ENCODE measurements around the gene TARBP1.

The TARBP1 gene

DNA sequence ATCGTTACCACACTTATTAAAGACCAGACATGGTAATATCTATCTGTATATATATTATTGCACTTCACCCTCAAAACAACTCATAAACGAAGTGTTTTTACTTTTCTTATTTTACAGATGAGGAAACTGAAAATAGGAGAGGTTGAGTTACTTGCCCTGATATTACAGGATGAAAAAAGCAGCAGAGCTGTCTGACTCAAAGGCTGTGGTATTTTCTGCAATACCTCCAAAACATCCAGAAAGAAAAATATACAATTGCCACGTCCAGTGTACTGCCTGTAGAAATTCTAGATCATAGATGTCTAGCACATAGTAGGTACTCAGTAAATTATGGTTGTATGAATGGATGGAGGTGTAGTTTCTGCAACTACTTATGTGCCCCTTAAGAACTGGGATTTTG is 5.2 kb upstream of the TARBP1 start:
- DNase-seq (ENCODE audit: low spot score): peak; percentile 33

DNA sequence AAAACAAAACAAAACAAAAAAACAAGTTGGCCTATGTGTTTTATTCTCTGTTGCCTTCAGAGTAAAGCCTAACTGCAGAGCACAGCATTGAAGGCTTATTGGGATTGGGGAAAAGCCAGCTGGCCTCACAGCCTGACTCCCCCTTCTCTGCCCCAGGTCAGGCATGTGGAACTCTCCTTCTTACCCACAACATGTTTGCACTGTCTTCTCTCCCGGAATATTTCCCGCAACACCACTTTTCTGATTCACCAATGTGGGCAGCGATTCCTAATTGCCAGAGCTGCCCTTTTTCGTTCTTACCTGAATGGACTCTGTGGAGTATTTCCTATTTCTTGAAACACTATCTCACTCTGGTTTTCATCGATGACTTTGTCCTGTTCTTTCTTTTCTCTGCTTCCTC is 2.8 kb upstream of the TARBP1 start:
- no peak for DNase-seq (ENCODE audit: low spot score)

DNA sequence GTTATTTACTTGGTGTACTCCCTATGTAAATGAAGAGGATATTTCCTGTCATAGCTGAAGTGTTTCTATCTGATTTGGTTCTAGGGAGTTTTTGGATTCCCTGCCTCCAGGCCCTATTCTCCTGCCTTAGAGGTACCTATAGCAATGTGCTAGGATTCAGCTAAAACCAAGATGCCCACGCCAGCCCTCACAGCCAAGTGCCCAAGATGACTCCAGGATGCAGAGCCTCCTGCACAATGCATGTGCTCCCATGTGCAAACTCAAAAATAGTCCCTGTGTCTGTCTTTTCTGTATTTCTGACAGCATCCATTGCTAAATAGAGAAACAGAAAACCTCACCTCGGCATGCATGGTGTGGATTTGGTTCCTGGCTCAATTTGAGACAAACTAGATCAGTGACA is 887 bp upstream of the TARBP1 start:
- no peak for DNase-seq (ENCODE audit: low spot score)

DNA sequence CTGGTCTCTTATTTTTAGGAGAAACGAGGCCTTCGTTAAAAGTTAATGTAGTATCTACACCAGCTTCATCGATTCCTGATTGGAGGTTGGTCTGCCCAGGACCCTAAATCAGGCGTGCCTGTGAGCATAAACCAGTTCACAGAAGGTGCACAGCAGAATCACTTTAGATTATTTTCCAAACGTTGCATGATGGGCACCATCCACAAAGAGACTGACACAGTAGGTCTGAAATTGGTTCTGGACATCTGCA is 256 bp upstream of the TARBP1 start:
- no peak for DNase-seq (ENCODE audit: low spot score)

DNA sequence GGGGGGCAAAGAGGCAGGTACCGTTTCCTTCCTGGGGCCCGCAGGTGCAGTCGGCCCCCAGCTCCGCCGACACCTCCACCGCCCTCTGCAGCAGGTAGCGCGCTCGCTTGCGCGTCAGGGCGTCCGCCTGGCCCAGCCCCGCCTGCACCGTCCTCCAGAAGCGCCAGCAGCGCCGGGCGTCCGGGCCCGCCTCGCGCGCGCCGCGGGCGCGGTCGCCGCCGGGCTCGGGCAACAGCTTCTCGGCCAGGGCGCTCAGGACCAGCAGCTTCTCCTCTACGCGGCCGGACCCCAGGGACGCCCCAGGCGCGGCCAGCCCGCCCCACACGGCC is 863 bp downstream of the TARBP1 start:
- DNase-seq (ENCODE audit: low spot score): peak; percentile 66

DNA sequence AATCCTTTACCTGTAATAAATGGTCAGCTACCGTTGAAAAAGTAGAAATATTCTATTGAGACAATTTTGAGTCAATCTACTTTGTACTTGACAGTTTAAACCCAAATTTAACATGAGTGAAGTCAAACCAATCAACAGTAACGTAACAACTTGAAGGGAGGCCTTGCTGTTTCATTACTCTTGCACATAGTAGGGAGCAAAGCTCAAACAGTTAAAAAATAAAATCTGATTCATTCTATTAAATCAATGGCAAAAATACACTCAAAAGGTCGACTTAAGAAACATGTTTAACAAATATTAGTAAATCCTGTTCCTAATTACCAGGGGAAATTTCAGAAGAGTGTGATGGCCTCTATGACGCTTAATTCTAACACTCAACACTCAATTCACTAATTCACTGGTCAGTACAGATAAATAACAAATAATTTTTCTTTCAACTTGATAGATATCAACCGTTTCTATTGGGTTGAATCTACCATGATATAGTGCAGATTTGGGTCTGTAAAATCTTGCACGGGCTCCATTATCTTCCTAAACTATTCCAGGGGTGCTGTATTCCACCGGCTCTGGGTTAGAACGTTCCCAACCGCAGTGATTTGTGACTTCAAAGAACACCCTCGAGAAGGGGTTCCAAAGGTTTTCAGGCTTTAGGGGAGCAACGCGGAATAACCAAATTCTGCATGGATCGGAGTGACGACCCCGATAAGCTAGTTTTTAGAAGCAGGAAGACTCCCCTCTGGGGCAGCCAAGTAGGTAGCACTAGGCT is 1.4 kb downstream of the TARBP1 start:
- DNase-seq (ENCODE audit: low spot score): no peak

DNA sequence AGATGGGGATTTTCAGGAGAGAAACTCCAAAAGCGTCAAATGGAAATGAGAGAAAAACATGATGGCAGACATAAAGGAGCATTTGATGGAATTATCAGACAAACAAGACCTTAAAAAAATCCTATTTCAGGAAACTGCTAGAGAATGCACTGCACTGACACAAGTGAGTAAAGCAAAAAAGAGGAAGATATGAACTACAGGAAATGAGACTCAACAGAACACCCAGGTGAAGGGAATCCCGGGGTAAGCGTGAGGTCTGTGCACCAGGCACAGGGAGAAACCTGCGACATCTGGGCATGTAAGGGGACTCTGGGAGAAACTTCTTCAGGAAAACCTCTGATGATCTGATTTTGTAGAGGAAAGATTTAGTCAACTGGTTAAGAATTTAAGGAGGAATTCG is 2.8 kb downstream of the TARBP1 start:
- no peak for DNase-seq (ENCODE audit: low spot score)

DNA sequence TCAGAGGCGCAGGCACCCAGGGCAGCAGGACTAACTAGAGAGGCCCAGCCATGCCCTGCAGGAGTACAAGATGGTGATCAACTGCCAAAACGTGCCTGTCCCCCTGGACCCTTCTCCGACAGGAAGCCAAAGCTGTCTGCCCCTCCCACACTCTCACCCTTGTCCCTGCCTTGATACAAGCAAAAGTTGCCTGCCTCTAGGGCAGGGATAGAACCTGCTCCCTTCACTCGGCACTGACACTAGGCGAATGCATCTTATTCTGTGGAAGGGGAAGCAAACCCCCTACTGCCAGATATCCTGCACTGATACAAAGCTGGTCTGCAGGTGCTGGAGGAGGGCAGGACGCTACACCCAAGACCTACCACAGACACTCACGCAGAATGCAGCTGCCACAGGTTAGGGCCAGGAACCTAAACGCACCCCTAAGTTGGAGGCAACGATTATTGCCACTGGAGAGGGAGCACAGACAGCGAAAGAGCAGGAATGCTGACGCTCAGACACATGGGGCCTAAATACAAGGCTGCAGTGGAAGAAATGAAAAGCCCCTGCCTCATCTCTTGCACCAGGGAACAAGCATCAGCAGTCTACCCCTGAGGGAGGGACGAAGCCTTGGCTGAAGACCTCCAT is 3.7 kb downstream of the TARBP1 start:
- DNase-seq (ENCODE audit: low spot score): no peak

DNA sequence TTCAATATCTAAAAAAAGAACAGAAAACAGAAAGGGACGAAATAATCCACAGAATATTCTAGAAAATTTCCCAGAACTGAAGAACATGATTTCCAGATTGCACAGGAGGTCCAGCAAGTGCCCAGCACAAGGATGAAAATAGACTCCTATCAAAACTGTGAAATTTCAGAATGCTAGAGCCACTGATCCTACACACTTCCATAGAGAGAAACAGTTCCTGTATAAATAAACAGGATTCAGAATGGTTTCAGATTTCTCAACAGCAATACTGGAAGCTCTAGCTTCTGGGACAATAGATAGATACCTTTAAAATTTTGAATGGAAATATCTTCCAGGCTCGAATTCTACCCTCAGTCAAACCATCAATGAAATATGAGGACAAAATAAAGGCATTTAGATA is 4.6 kb downstream of the TARBP1 start:
- DNase-seq (ENCODE audit: low spot score): no peak

DNA sequence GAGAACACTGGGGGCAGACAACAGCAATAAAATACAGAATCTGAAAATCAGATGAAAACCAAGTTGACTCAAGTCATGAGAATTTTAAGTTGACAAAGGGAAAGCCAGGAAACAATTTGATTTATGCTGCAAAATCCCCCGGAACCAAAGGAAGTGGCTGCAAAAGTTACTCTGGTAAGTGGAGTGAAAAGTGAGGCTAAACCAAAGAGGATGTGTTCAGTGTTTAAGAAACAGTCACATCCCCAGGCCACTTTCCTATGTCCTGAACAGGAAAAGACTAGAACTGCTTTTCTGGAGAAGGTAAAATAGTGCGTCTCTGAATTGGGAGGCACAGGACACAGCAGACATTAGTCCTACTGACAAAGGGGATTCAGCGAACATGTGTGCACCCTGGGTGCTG is 5.9 kb downstream of the TARBP1 start:
- DNase-seq (ENCODE audit: low spot score): no peak

DNA sequence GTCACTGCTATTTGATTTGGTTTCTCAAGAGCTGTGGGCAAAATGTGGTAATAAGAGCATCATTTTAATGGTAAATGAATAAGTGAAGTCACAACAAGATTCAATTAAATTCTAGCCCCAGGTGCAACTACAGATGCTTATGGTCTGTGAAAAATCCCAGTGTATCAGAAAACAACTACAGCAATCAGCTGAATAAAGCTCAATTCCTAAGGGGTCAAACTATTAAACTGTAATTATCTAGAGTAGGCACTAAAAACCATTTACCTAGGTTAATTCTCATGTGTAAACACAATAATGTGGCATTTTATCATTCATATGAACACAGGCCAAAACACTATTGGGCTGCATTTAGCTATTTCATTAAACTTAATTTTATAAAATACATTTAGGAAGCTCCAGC is 9.6 kb downstream of the TARBP1 start:
- DNase-seq (ENCODE audit: low spot score): no peak

DNA sequence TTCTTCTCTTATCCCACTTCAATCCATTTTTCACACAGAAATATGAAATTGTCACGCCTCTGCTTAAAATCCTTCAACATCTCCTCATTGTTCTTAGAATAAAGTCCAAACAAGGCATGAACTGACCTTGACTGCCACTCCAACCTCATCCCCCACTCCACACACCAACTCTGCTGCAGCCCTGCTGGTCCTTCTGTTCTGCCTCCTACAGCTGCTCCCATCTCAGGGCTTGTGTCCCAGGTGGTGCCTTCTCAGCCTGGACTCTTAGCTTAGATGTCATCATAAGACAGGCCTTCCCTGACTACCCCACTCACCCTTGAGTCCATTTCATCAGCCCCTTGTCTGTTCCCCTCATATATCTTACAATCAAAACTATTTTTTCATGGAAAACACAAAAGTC is 10.4 kb downstream of the TARBP1 start:
- no peak for DNase-seq (ENCODE audit: low spot score)

DNA sequence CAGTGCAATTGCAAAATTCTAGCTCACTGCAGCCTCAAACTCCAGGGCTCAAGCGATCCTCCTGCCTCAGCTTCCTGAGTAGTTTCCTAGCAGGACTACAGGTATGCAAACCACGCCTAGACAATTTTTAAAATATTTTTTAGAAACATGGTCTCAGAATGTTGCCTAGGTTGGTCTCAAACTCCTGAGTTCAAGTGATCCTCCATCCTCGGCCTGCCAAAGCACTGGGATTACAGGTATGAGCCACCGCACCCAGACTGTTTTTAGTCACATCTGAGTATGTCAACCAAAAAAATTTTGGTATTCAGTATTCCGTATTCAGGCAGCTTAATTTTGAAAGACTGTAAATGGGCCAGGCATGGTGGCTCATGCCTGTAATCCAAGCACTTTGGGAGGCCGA is 11.2 kb downstream of the TARBP1 start:
- DNase-seq (ENCODE audit: low spot score): no peak

DNA sequence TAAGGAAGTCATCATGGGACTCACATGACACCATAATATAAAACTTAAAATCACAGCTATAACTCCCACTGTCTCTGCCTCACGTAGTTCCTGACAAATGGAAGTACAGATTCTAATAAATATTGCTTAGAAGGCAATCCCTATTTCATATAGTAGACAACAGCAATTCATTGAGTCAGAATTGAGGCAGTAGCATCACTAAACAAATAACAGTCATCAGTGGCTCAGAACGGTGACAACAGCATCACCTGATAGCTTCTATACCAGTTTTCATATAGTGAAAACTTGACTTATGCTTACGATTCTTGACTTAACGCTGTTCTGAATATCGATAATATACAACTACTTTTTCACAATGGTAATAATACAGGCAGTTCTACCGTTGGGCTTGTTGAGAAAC is 12.0 kb downstream of the TARBP1 start:
- DNase-seq (ENCODE audit: low spot score): no peak

DNA sequence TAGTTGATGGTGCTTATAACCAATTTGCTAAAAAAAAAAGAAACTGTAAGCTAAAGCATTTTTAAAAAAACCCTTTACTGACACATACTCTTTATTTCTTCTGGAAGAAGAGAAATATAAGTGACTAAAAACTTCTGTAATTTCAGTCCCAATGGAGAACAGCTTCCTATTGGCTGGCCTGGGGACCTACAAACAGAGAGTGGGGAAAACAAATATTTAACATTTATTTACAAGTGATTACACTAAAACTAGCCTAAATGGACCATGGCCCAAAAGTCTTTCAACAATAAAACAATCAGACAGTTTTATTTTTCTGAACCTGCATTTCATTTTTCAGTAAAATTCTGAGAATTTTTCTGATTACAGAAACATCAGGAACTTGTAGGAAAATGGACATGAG is 15.2 kb downstream of the TARBP1 start:
- DNase-seq (ENCODE audit: low spot score): no peak

DNA sequence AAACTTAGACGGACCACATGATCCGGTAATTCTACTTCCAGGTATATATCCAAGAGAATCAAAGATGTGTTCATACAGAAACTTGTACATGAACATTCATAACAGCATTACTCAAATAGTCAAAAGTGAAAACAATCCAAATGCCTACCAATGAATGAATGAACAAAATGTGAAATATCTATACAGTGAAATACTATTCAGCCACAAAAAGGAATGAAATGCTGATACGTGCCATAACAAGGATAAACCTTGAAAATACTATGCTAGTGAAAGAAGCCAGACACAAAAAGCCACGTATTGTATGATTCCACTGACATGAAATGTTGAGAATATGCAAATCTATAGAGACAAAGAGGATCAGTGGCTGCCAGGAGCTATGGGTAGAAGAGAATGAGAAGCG is 18.3 kb downstream of the TARBP1 start:
- DNase-seq (ENCODE audit: low spot score): no peak

DNA sequence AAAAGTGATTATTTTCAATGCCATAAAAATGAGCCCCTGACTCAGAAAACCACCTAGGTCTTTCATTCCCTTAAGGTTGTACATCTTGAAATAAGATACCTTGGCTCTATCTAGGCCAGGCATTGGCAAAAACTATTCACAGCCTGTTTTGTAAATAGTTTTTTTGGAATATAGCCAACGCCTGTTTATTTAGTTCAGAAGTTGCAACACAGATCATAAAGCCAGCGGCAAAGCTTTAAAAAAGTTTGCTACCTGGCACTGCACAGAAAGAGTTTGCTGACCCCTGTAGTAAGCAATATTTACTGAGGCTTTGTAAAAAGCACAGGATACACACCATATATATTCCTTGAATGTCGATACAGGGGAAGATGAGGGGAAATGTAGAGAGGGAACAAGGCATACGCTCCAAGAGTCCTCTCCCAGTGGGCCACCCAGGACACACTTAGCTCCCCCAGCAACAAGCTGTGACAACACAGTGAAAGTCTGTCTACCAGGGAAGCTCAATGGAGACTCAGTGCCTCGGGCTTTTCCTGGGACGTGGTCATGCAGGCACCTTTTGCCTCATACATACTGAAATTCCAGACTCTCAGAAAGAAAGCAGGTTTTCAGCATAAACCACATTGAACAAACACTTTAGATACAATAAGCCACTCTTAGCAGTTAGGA is 20.5 kb downstream of the TARBP1 start:
- DNase-seq (ENCODE audit: low spot score): no peak

DNA sequence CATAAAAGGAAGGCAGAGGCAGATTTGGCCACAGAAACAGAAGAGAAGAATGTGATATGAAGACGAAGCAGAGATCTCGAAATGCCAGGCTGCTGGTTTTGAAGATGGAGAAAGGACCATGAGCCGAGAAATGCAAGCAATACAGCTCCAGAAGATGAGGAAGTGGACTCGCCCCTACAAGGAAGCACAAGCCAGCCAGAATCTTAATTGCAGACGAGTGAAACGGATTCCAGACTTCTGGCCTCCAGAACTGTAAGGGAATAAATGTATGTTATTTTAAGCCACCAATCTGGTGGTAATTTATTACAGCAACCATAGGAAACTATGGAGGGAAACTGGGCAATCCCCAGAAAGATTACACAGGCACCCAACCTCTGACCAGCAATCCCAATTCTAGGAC is 24.1 kb downstream of the TARBP1 start:
- DNase-seq (ENCODE audit: low spot score): no peak

DNA sequence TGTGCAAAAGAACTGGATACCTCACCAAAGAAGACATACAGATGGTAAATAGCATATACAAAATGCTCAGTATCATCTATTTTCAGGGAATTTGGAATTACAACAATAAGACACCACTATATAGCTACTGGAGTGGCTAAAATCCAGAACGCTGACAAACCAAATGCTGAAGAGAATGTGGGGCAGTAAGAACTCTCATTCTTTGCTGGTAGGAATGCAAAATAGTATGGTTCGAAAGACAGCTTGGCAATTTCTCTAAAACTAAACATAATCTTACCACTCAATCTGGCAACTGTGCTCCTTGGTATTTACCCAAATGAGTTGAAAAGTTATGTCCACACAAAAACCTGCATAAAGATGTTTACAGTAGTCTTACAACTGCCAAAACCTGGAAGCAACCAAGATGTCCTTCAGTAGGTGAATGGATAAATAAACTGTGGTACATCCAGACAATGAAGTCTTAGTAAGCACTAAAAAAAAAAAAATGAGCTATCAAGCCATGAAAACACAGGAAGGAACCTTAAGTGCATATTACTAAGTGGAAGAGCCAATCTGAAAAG is 26.5 kb downstream of the TARBP1 start:
- no peak for DNase-seq (ENCODE audit: low spot score)

DNA sequence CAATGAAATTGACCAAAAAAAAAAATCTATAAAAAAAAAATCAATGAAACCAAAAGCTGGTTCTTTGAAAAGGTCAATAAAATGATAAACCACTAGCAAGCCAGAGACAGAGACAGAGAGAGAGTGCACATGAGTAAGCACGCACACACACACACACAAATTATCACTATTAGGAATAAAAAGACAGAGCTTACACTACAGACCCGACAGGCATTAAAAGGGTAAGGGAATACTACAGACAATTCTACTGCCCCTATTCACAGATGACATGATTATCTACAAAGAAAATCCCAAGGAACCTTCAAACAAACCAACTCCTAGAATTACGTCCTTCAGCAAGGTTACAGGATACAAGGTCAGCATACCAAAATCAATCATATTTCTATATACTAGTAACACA is 38.6 kb downstream of the TARBP1 start:
- no peak for DNase-seq (ENCODE audit: low spot score)

DNA sequence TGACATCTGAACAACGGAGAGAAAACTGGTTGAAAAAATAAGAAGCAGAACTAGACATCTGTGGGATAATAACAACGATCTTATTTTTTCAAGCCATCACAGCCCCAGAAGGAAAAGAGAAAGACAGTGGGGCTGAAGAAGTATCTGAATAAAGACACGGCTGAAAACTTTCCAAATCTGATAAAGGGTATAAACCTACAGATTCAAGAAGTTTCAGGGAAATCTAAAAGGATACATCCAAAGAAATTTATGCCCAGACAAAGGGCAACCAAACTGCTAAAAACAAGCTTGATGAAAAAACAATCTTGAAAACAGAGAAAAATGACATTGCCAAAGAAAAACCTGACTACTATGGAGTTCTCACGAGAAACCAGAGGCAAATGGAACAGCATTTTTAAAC is 40.4 kb downstream of the TARBP1 start:
- no peak for DNase-seq (ENCODE audit: low spot score)

DNA sequence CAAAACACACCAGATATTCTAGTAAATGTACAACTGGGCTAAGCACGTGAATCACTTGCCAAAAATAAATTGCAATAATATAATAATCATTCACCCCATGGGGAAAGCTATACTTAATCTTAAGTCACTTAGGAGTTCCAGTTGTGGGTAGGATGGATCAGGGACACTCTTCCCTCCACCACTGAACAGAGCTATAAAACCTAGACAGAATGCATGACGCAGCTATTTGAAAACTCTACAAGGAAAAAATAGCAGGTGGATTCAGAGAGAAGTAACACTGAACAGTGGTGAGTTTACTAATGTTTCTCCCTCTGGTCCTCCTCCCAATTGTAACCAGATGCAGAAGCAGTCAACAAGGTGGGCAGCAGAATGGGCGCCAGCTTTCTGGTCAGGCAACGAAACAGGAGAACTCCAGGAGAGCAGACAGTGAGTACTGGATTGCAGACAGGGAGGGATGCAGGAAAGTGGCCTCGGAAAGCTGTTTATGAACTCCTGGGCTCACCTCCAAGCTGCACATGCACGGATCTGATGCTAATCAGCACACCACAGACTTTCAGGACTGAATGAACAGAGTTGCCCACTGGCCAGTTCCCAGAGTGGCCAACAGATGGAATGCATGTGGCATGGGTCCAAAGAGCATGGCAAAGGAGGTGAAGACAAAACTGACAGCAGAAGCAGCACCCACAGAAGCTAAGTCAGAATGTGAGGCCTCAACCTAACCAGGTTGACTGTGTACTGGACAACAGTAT is 41.4 kb downstream of the TARBP1 start:
- DNase-seq (ENCODE audit: low spot score): no peak

DNA sequence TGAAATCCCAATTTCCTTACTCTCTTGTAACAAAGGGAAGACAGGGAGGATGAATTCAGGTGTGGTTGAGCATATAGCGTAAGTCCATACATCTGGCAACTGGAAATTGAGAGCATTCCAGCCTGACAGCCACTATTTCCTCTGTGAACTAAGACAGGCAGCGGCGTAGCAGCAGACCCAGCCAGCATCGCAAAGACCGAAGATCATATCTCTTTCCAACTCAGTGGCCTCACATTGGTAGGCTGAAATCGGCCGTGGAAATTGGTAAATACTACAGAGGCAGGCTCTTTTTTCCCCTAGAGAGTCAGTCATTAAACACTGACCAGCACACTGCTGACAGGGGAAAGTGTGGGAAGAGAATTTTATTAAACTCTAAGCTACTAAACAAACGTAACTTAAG is 43.4 kb downstream of the TARBP1 start:
- DNase-seq (ENCODE audit: low spot score): no peak

Data from AG08396 (cell line).